A673 (cell line): Measurements from ENCODE around the gene PXDN. TPM values are rescaled to one million over a fixed set of nuclear protein-coding genes. Genes with fewer than 3 reads are reported as not detected.
"Not testable (repeated sequence)": the region's sequence is repeated elsewhere in the genome, so short reads cannot be mapped to it uniquely, and the experiment has no call there.

Source experiments
- BruUV-seq: library from RNA; stranded (reverse); fragments of 400-500 nt; replicated peaks from 2 replicates; lab custom pipeline; 2021; lab: Mats Ljungman, UMichigan
- CTCF ChIA-PET: fragments of 300-600 bp; sonication (Branson Sonifier 250); formaldehyde crosslinking; loops from one replicate; lab custom pipeline; 2022; ENCODE audit warnings: antibody characterized with exemption; lab: Charles Lee
- POLR2A ChIA-PET: fragments of 300-600 bp; sonication (Branson Sonifier 250); formaldehyde crosslinking; loops from one replicate; lab custom pipeline; 2022; ENCODE audit warnings: antibody characterized with exemption; ENCODE audit not compliant: low non-redundant PET; lab: Charles Lee
- DNase-seq: peaks from one replicate; pipeline ENCODE4 v3.0.0-alpha.2; 2015; ENCODE audit warnings: low spot score
- H3K27ac ChIP-seq: fragments of 200-600 bp; sonication (generic); 2 replicates; pipeline ENCODE4 v1.5.1; 2016; ENCODE audit warnings: mixed run types, low read depth, mild to moderate bottlenecking, mixed read lengths, antibody characterized with exemption, low read length; ENCODE audit not compliant: poor library complexity, severe bottlenecking
- H3K27me3 ChIP-seq: fragments of 200-600 bp; sonication (generic); replicated peaks from 2 replicates; pipeline ENCODE4 v1.6.1; 2017; ENCODE audit warnings: mixed run types, low read depth, mild to moderate bottlenecking, mixed read lengths, antibody characterized with exemption, low read length; ENCODE audit not compliant: insufficient read depth, poor library complexity
- H3K36me3 ChIP-seq: fragments of 200-600 bp; sonication (generic); 2 replicates; pipeline ENCODE4 v1.6.1; 2016; ENCODE audit warnings: mixed run types, mild to moderate bottlenecking, mixed read lengths, antibody characterized with exemption, low read length; ENCODE audit not compliant: insufficient read depth, poor library complexity, severe bottlenecking
- H3K4me1 ChIP-seq: fragments of 200-600 bp; sonication (generic); 2 replicates; pipeline ENCODE4 v1.6.1; 2017; ENCODE audit warnings: mixed run types, mild to moderate bottlenecking, mixed read lengths, antibody characterized with exemption, low read length; ENCODE audit not compliant: insufficient read depth, poor library complexity, severe bottlenecking
- H3K4me3 ChIP-seq: fragments of 200-600 bp; sonication (generic); 2 replicates; pipeline ENCODE4 v1.5.1; 2016; ENCODE audit warnings: low read depth, mixed run types, mild to moderate bottlenecking, mixed read lengths, low read length; ENCODE audit not compliant: poor library complexity, severe bottlenecking
- H3K9me3 ChIP-seq: fragments of 200-600 bp; sonication (generic); 2 replicates; pipeline ENCODE4 v1.6.1; 2016; ENCODE audit warnings: mixed run types, low read depth, mild to moderate bottlenecking, mixed read lengths, antibody characterized with exemption, low read length; ENCODE audit not compliant: poor library complexity, severe bottlenecking
- EZH2 ChIP-seq: fragments of 200-600 bp; sonication (generic); IDR thresholded peaks from 2 replicates; pipeline ENCODE4 v1.6.1; 2017; ENCODE audit warnings: borderline replicate concordance, low read depth, mild to moderate bottlenecking, mixed read lengths, antibody characterized with exemption, low read length; ENCODE audit not compliant: poor library complexity, severe bottlenecking
- intact Hi-C: fragments of 100-400 bp; cut with micrococcal nuclease; formaldehyde crosslinking; loops from one replicate; pipeline ENCODE4 v1.10.0; 2022; ENCODE audit not compliant: unreplicated experiment
- total RNA-seq: library from RNA; stranded (reverse); gene quantifications from 2 replicates; pipeline ENCODE4 v1.2.3, GENCODE V29; 2021
- TF ChIP-seq, protein P1 (sequence below): fragments of 300-800, 200-600 bp; sonication (generic); conservative IDR thresholded peaks from 2 replicates; pipeline ENCODE4 v1.5.1; 2017; ENCODE audit warnings: low read depth, mild to moderate bottlenecking, antibody characterized with exemption, low read length, moderate library complexity, mixed read lengths

Gene PXDN
- total RNA-seq, 1 experiment from 2014 or later: 162 TPM

DNA sequence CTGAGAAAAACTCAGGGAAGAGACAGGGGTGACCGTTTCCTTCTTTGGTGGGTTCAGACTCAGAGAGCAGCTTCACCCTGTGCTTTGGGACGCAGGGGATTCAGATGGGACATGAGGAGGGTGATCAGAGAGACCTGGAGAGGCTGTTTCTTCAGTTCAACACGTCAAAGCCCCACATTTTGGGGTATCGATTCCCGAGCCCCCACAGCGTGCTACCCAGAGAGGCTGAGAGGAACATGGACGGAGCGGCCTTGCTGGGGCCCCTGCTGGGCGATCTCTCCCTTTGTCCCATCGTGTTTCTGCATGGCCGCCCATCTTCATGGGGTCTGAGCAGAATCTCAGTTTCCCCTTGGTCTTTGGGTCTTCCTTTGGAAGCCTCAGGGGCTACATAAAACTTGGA, 38.2 kb upstream of the PXDN start:
- Histone ChIP-seq H3K9me3 (no peaks in the 10 kb centered on the region), H3K4me3 (no peak overlapping the region), H3K4me1 (peaks cover under 1% of the 10 kb centered on the region), H3K36me3 (no peaks in the 10 kb centered on the region), H3K27me3 (no peaks in the 10 kb centered on the region), H3K27ac (no peak overlapping the region)
- ChIA-PET CTCF (interaction anchor here (0.9 kb wide), 1 partner anchor 35 kb away, joined by 9 read pairs; no protein-coding TSS in a partner anchor), POLR2A (no interaction called here)
- TF ChIP-seq EZH2: no peak
- TF ChIP-seq, protein P1, sequence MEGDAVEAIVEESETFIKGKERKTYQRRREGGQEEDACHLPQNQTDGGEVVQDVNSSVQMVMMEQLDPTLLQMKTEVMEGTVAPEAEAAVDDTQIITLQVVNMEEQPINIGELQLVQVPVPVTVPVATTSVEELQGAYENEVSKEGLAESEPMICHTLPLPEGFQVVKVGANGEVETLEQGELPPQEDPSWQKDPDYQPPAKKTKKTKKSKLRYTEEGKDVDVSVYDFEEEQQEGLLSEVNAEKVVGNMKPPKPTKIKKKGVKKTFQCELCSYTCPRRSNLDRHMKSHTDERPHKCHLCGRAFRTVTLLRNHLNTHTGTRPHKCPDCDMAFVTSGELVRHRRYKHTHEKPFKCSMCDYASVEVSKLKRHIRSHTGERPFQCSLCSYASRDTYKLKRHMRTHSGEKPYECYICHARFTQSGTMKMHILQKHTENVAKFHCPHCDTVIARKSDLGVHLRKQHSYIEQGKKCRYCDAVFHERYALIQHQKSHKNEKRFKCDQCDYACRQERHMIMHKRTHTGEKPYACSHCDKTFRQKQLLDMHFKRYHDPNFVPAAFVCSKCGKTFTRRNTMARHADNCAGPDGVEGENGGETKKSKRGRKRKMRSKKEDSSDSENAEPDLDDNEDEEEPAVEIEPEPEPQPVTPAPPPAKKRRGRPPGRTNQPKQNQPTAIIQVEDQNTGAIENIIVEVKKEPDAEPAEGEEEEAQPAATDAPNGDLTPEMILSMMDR: no peak
- no peak for DNase-seq
- intact Hi-C loops: no loop called here
- no TSS peak for BruUV-seq

DNA sequence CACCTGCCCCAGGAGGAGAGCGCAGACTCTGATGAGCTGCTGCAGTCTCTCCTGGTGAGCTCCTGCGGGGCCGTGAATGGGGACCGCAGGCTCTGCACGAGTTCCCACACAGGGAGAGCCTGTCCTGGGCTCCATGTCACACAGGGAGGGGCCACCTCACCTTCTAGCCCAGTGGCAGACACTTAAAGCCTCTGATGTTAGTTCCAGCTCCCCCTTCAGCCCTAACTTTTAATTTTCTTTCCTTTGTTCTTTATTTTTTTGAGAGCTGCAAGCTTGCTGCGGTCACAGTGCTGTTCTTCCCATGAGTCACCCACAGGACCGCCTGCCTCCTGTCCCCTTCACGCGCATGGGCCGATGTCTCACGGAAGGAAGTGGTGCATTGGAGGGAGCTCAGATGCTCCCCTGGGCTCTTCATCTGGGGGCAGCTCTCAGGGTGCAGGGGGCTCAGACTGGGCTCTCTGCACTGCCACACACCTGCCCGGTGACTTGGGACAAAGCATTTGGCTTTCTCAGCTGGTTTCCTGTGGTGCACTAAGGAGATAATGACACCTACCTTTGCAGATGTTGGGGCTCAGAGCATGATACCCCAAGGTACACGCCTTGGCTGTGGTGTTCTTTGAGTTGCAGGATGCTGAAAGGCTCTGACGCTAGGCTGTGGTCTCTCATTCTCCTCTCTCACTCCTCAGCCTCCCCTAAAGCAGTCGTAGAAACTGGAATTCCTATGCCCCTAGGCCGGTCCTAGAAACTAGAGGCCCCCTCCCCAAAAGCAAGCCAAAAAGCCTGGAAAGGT, 37.2 kb upstream of the PXDN start:
- Histone ChIP-seq H3K27ac (no peak overlapping the region), H3K27me3 (no peaks in the 10 kb centered on the region), H3K4me1 (no peaks in the 10 kb centered on the region), H3K9me3 (no peaks in the 10 kb centered on the region), H3K36me3 (no peaks in the 10 kb centered on the region), H3K4me3 (no peak overlapping the region)
- no peak for TF ChIP-seq EZH2
- TF ChIP-seq, protein P1: no peak
- intact Hi-C loops: no loop called here
- BruUV-seq: no TSS peak
- POLR2A ChIA-PET: interaction anchor here (0.6 kb wide), 1 partner anchor 278 kb away, joined by 3 read pairs; no protein-coding TSS in a partner anchor
- CTCF ChIA-PET: no interaction called here
- no peak for DNase-seq

DNA sequence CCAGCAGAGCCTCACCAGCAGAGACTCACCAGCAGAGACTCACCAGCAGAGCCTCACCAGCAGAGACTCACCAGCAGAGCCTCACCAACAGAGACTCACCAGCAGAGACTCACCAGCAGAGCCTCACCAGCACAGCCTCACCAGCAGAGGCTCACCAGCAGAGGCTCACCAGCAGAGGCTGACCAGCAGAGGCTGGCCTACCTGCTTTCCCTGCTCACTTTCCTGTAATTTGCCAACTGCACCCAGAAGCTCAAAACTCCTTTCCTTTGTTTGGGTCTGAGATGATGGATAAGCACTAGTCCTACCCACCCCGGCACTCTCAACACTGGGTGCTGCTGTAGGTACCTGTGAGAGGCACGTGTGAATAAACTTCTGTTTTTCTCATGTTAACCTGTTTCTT, 36.4 kb upstream of the PXDN start:
- H3K9me3 ChIP-seq: no peaks in the 10 kb centered on the region
- no peaks in the 10 kb centered on the region for H3K36me3 ChIP-seq
- no peak overlapping the region for H3K27ac ChIP-seq
- BruUV-seq: no TSS peak
- no peaks in the 10 kb centered on the region for H3K4me1 ChIP-seq
- no peak overlapping the region for H3K4me3 ChIP-seq
- H3K27me3 ChIP-seq: no peaks in the 10 kb centered on the region
- ChIA-PET POLR2A (interaction anchor here (0.6 kb wide), 1 partner anchor 278 kb away, joined by 3 read pairs; no protein-coding TSS in a partner anchor), CTCF (no interaction called here)
- no peak for DNase-seq
- intact Hi-C loops: no loop called here
- TF ChIP-seq, protein P1: no peak
- TF ChIP-seq EZH2: no peak

DNA sequence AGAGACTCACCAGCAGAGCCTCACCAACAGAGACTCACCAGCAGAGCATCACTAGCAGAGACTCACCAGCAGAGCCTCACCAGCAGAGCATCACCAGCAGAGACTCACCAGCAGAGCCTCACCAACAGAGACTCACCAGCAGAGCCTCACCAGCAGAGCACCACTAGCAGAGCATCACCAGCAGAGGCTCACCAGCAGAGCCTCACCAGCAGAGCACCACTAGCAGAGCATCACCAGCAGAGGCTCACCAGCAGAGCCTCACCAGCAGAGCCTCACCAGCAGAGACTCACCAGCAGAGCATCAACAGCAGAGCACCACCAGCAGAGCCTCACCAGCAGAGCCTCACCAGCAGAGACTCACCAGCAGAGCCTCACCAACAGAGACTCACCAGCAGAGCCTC, 35.7 kb upstream of the PXDN start:
- BruUV-seq, H3K4me3 ChIP-seq, H3K27ac ChIP-seq, H3K4me1 ChIP-seq, H3K9me3 ChIP-seq, POLR2A ChIA-PET, intact Hi-C loops, H3K27me3 ChIP-seq, H3K36me3 ChIP-seq, DNase-seq, CTCF ChIA-PET: not testable (repeated sequence)
